Caco-2 (cell line): ENCODE results near the gene TAF3. TPM values are rescaled to one million over a fixed set of nuclear protein-coding genes. Genes with fewer than 3 reads are reported as not detected.

Experiments
- BruUV-seq: library from RNA; stranded (reverse); fragments of 400-500 nt; replicated peaks from 2 replicates; lab custom pipeline; 2021; lab: Mats Ljungman, UMichigan
- CTCF ChIA-PET: fragments of 300-600 bp; sonication (Branson Sonifier 250); formaldehyde crosslinking; loops from one replicate; lab custom pipeline; 2022; ENCODE audit warnings: antibody characterized with exemption; lab: Charles Lee
- POLR2A ChIA-PET: fragments of 300-600 bp; sonication (Branson Sonifier 250); formaldehyde crosslinking; loops from one replicate; lab custom pipeline; 2022; ENCODE audit warnings: antibody characterized with exemption; lab: Charles Lee
- DNase-seq, 2 experiments: peaks; one replicate each; pipeline versions ENCODE4 v3.0.0 to v3.0.0-alpha.2; 2020 to 2022
- H3K27me3 ChIP-seq: replicated peaks from 2 replicates; pipeline ENCODE4 v1.6.0; 2011; ENCODE audit warnings: low read length; ENCODE audit not compliant: control insufficient read depth, insufficient read depth
- H3K36me3 ChIP-seq: 2 replicates; pipeline ENCODE4 v1.5.1; 2011; ENCODE audit warnings: low read length; ENCODE audit not compliant: control insufficient read depth, insufficient read depth
- H3K4me1 ChIP-seq: fragments of 250-450 bp; sonication (Bioruptor Pico); 2 replicates; pipeline ENCODE4 v1.5.1; 2020; ENCODE audit warnings: mild to moderate bottlenecking
- H3K4me3 ChIP-seq: 2 replicates; pipeline ENCODE4 v1.5.1; 2011; ENCODE audit warnings: low read depth, mild to moderate bottlenecking, control low read depth, low read length
- H3K9me3 ChIP-seq: fragments of 250-450 bp; sonication (Bioruptor Pico); 2 replicates; pipeline ENCODE4 v1.5.1; 2020; ENCODE audit warnings: mild to moderate bottlenecking, moderate library complexity
- H3K27ac Mint-ChIP-seq: one replicate; pipeline ENCODE4 v1.8.0; 2022; ENCODE audit warnings: mixed read lengths; ENCODE audit not compliant: unreplicated experiment
- H3K27me3 Mint-ChIP-seq: one replicate; pipeline ENCODE4 v1.8.0; 2022; ENCODE audit warnings: mixed read lengths; ENCODE audit not compliant: insufficient read depth, unreplicated experiment
- H3K36me3 Mint-ChIP-seq: one replicate; pipeline ENCODE4 v1.8.0; 2022; ENCODE audit warnings: mild to moderate bottlenecking, mixed read lengths; ENCODE audit not compliant: insufficient read depth, unreplicated experiment
- H3K4me1 Mint-ChIP-seq: one replicate; pipeline ENCODE4 v1.8.0; 2022; ENCODE audit warnings: low read depth, mixed read lengths; ENCODE audit not compliant: unreplicated experiment
- H3K4me3 Mint-ChIP-seq: one replicate; pipeline ENCODE4 v1.8.0; 2022; ENCODE audit warnings: mild to moderate bottlenecking, moderate library complexity, mixed read lengths; ENCODE audit not compliant: unreplicated experiment
- H3K9me3 Mint-ChIP-seq: one replicate; pipeline ENCODE4 v1.8.0; 2022; ENCODE audit warnings: mixed read lengths; ENCODE audit not compliant: unreplicated experiment
- CTCF ChIP-seq, 2 experiments: fragments of 200-600 bp in 1 of 2; IDR thresholded peaks; 1 replicate in 1 of 2; 2 replicates in 1 of 2; pipeline versions ENCODE4 v1.5.1 to v1.8.0; 2011 to 2022; ENCODE audit warnings: antibody characterized with exemption in 1 of 2, control low read depth in 1 of 2, inconsistent platforms in 1 of 2, low read depth in 1 of 2, low read length in 1 of 2, mild to moderate bottlenecking in 1 of 2, moderate library complexity in 1 of 2; ENCODE audit not compliant: insufficient read depth in 1 of 2, severe bottlenecking in 1 of 2, unreplicated experiment in 1 of 2
- intact Hi-C: fragments of 100-400 bp; cut with micrococcal nuclease; formaldehyde crosslinking; loops from one replicate; pipeline ENCODE4 v1.10.0; 2022; ENCODE audit not compliant: unreplicated experiment
- total RNA-seq: library from RNA; stranded (reverse); gene quantifications from 2 replicates; pipeline ENCODE4 v1.2.3, GENCODE V29; 2022

The TAF3 gene
- total RNA-seq, 1 experiment from 2014 or later = 30.6 TPM

DNA sequence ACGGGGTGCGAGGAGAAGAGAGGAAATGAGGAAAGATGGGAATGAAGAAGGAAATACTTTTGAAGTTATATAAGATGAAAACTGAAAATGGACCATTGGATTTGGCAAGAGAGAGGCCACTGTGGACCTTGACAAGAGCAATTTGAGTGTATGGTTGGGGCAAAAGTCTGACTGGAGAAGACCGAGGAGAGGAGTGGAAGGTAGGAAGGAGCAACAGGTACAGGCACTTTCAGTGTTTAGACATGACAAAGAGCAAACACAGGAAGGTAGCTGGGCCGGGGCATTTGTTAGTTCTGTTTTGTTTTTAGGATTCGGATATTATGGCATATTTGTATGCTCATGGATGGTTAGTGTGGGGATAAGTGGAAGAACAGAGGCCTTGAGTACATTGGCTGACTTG lies 99.4 kb downstream of the TAF3 start:
- BruUV-seq = no TSS peak
- H3K27me3 ChIP-seq = no peaks in the 10 kb centered on the region
- no peaks in the 10 kb centered on the region for H3K9me3 ChIP-seq
- Mint-ChIP-seq H3K4me3 (no peak overlapping the region), H3K36me3 (no peaks in the 10 kb centered on the region), H3K9me3 (no peaks in the 10 kb centered on the region), H3K27ac (no peak overlapping the region), H3K4me1 (no peaks in the 10 kb centered on the region), H3K27me3 (no peaks in the 10 kb centered on the region)
- no peak overlapping the region for H3K4me3 ChIP-seq
- intact Hi-C loops = no loop called here
- no peaks in the 10 kb centered on the region for H3K36me3 ChIP-seq
- POLR2A ChIA-PET = no interaction called here
- DNase-seq = no peak
- CTCF ChIA-PET = interaction anchor here (1.3 kb wide), 1 partner anchor 230 kb away, joined by 3 read pairs; no protein-coding TSS in a partner anchor
- H3K4me1 ChIP-seq = peaks cover 10% of the 10 kb centered on the region; the same call in 1 of the 2 replicates
- TF ChIP-seq CTCF (IDR thresholded peaks at IDR 0.05; ENCODE audit: insufficient read depth in 1 of 2, low read depth in 1 of 2, low read length in 1 of 2, severe bottlenecking in 1 of 2, unreplicated experiment in 1 of 2) = no peak

DNA sequence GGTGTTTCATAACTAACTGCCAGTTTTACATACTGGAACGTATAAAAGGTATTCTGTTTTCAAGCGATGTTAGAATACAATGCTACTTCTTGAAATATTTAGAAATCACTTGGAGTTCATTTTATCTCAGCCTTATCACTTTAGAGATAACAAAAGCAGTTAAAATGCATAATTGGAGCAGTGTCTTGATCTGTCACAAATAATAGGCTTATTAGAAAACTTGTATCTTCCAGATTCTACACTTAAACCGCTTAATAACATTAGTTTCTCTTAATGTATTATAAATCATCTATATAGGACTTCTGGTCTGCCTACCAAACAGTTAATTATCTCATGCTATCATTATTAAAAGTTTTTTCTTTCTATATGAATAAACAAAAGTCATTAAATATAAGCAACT lies 104.4 kb downstream of the TAF3 start:
- DNase-seq = no peak
- ChIA-PET POLR2A (no interaction called here), CTCF (interaction anchor here (0.7 kb wide), 1 partner anchor 54 kb away, joined by 4 read pairs; no protein-coding TSS in a partner anchor)
- Histone ChIP-seq H3K9me3 (no peaks in the 10 kb centered on the region), H3K36me3 (no peaks in the 10 kb centered on the region), H3K4me1 (peaks cover 10% of the 10 kb centered on the region; the same call in 1 of the 2 replicates), H3K27me3 (no peaks in the 10 kb centered on the region), H3K4me3 (no peak overlapping the region)
- no peak for TF ChIP-seq CTCF (IDR thresholded peaks at IDR 0.05; ENCODE audit: insufficient read depth in 1 of 2, low read depth in 1 of 2, low read length in 1 of 2, severe bottlenecking in 1 of 2, unreplicated experiment in 1 of 2)
- intact Hi-C loops = no loop called here
- H3K4me3 Mint-ChIP-seq = no peak overlapping the region
- no peaks in the 10 kb centered on the region for H3K36me3 Mint-ChIP-seq
- H3K27ac Mint-ChIP-seq = no peak overlapping the region
- H3K4me1 Mint-ChIP-seq = peaks cover 4% of the 10 kb centered on the region
- BruUV-seq = no TSS peak
- no peaks in the 10 kb centered on the region for H3K27me3 Mint-ChIP-seq
- no peaks in the 10 kb centered on the region for H3K9me3 Mint-ChIP-seq

DNA sequence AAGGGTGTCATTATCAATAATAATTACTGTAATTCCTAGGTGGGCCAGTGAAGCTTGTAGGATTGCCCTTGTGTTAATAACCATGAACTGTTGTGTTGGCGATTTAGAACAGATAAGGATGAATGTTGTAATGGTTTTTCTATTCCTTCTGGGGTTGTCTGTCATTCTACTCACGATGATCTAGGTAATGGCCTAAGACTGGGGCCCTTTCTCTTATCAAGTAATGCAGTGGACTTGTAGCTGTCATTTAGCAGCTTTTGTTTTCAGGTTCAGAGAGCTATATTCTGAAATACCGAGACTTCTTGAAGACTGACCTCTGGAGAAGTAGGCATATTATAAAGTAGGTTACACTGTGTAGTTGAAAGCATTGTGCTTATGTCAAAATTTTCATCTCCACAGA lies 110.2 kb downstream of the TAF3 start:
- H3K27ac Mint-ChIP-seq = no peak overlapping the region
- intact Hi-C loops = no loop called here
- no peaks in the 10 kb centered on the region for H3K27me3 ChIP-seq
- H3K36me3 Mint-ChIP-seq = peaks cover 5% of the 10 kb centered on the region
- H3K4me1 Mint-ChIP-seq = peaks cover 41% of the 10 kb centered on the region
- no peaks in the 10 kb centered on the region for H3K36me3 ChIP-seq
- no TSS peak for BruUV-seq
- H3K27me3 Mint-ChIP-seq = no peaks in the 10 kb centered on the region
- DNase-seq = no peak
- no peaks in the 10 kb centered on the region for H3K9me3 Mint-ChIP-seq
- H3K4me3 Mint-ChIP-seq = no peak overlapping the region
- ChIA-PET POLR2A (no interaction called here), CTCF (no interaction called here)
- no peak overlapping the region for H3K4me3 ChIP-seq
- H3K9me3 ChIP-seq = no peaks in the 10 kb centered on the region
- no peak for TF ChIP-seq CTCF (IDR thresholded peaks at IDR 0.05; ENCODE audit: insufficient read depth in 1 of 2, low read depth in 1 of 2, low read length in 1 of 2, severe bottlenecking in 1 of 2, unreplicated experiment in 1 of 2)
- H3K4me1 ChIP-seq = peaks cover 31% of the 10 kb centered on the region
